LNCAP (cell line): ENCODE data around the gene CD96.

Source experiments
- CTCF ChIP-seq: fragments of 450-650 bp; IDR thresholded peaks from 2 replicates; pipeline ENCODE4 v1.5.1; 2017; ENCODE audit warnings: mild to moderate bottlenecking

CD96 gene

GRCh38 chr3:111541391-111541790 is 606 bp upstream of the CD96 start:
- no peak for TF ChIP-seq CTCF

GRCh38 chr3:111542611-111543300 is 759 bp downstream of the CD96 start:
- TF ChIP-seq CTCF: no peak

- no peak for TF ChIP-seq CTCF
Observed at GRCh38 chr3:111545349-111545748, 3.4 kb downstream of the CD96 start.

DNA sequence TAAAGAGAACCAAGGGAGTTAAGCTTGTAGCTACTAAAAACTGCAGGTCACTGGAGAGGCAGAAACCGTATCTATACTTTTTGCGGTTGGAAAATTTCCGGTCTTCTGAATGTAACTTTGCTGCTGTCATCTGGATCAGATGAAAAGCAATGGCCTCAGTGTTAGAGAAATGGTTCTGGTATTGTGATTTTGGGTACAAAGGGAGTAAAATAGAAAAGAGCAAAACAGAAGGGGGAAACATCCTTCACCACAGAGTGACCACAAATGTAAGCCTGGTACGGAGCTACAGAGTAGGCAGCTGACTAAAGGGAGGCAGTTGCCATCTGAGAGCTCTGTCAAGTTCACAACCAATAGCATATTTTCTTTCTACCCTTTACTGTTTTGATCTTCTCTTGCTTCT is 5.6 kb downstream of the CD96 start:
- TF ChIP-seq CTCF: no peak

GRCh38 chr3:111548092-111548491 is 6.1 kb downstream of the CD96 start:
- no peak for TF ChIP-seq CTCF

- TF ChIP-seq CTCF: no peak
Observed at GRCh38 chr3:111548756-111549155, 6.8 kb downstream of the CD96 start.

DNA sequence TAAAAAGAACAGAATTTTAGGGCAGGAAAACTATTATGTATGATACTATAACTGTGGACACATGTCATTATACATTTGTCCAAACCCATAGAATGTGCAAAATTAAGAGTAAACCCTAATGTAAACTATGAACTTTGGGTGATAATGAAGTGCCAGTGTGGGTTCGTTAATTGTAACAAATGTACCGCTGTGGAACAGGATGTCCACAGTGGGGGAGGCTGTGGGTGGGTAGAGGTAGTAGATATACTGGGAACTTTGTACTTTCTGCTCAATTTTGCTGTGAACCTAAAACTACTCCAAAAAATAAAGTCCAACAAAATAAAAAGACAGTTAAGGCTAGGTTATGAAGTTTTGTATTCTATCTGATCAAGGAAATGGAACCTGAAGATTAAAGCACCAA is 24.8 kb downstream of the CD96 start:
- no peak for TF ChIP-seq CTCF

DNA sequence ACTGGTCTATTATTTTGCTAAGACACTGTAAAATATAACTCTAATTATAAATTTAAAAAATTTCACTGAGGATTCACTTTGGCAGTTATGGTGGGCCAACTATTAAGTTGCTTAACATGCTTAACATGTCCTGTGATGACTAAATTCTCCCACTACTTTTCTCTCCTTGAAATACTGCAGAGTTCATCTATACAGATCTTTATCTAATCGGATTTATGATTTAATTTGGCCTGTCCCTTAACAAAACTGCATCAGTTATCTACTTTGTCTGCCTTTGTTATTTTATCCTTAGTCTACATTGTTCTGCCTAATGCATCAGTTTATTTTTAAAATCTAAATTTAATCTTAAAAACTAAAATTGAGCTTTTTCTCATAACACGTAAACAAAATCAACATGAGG is 26.4 kb downstream of the CD96 start:
- no peak for TF ChIP-seq CTCF
